ENCODE data around the gene CPAMD8. TPM values are rescaled to one million over a fixed set of nuclear protein-coding genes. Genes with fewer than 3 reads are reported as not detected.

The CPAMD8 gene
- total and polyA plus RNA-seq, 9 of the 15 experiments (the other 6 are each of a cell fraction or from before 2014, with no cell fraction given), result 0.20 to 2.1 (median 1.3) TPM

- TF ChIP-seq SIX5 (IDR thresholded peaks at IDR 0.05; ENCODE audit: borderline replicate concordance in 1 of 2, insufficient read depth in 1 of 2, low read depth in 1 of 2, low read length in 2 of 2), result no peak
- TF ChIP-seq KLF13 (tag; IDR thresholded peaks at IDR 0.05; ENCODE audit: borderline replicate concordance, low read depth), result no peak
- no peak for TF ChIP-seq WHSC1 (IDR thresholded peaks at IDR 0.05; ENCODE audit: low read length)
- TF ChIP-seq SMAD4 (CRISPR knock-in tag; conservative IDR thresholded peaks at IDR 0.05), result 0 out of 2 replicates have a peak, but pooled peaks have one; percentile 51
- TF ChIP-seq SOX6 (IDR thresholded peaks at IDR 0.05), result no peak
- TF ChIP-seq PBX2 (CRISPR knock-in tag; IDR thresholded peaks at IDR 0.05; ENCODE audit: low read depth), result no peak
- TF ChIP-seq PBX2 (tag; conservative IDR thresholded peaks at IDR 0.05; ENCODE audit: low read depth), result no peak
- TF ChIP-seq RAD51 (IDR thresholded peaks at IDR 0.05; ENCODE audit: borderline replicate concordance, low read depth), result no peak
- no peak for TF ChIP-seq RBBP5 (IDR thresholded peaks at IDR 0.05; ENCODE audit: borderline replicate concordance, insufficient read depth, low read length, poor library complexity, severe bottlenecking)
- TF ChIP-seq, protein P1, sequence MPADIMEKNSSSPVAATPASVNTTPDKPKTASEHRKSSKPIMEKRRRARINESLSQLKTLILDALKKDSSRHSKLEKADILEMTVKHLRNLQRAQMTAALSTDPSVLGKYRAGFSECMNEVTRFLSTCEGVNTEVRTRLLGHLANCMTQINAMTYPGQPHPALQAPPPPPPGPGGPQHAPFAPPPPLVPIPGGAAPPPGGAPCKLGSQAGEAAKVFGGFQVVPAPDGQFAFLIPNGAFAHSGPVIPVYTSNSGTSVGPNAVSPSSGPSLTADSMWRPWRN (IDR thresholded peaks at IDR 0.05; ENCODE audit: low read depth), result no peak
- TF ChIP-seq ZNF263 (CRISPR knock-in tag; IDR thresholded peaks at IDR 0.05; ENCODE audit: borderline replicate concordance), result no peak
- no peak for TF ChIP-seq E2F1 (CRISPR knock-in tag; IDR thresholded peaks at IDR 0.05)
- TF ChIP-seq ZNF507 (tag; conservative IDR thresholded peaks at IDR 0.05), result no peak
- TF ChIP-seq NBN (IDR thresholded peaks at IDR 0.05; ENCODE audit: low read depth), result no peak
- TF ChIP-seq, protein P2, sequence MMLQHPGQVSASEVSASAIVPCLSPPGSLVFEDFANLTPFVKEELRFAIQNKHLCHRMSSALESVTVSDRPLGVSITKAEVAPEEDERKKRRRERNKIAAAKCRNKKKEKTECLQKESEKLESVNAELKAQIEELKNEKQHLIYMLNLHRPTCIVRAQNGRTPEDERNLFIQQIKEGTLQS (IDR thresholded peaks at IDR 0.05), result peak; percentile 95
- TF ChIP-seq, protein P2 (CRISPR knock-in tag; conservative IDR thresholded peaks at IDR 0.05), result no peak
- no peak for TF ChIP-seq CBFB (CRISPR knock-in tag; IDR thresholded peaks at IDR 0.05)
- TF ChIP-seq NFE2 (IDR thresholded peaks at IDR 0.05; ENCODE audit: low read depth), result no peak
- TF ChIP-seq L3MBTL2 (IDR thresholded peaks at IDR 0.05), result no peak
- peak; percentile 65; the same call in 1 of the 2 replicates for TF ChIP-seq ATF7 (IDR thresholded peaks at IDR 0.05)
- no peak for TF ChIP-seq FOXA1 (IDR thresholded peaks at IDR 0.05; ENCODE audit: borderline replicate concordance)
- TF ChIP-seq ZNF224 (CRISPR knock-in tag; IDR thresholded peaks at IDR 0.05), result no peak
- no peak for TF ChIP-seq NCOA4 (IDR thresholded peaks at IDR 0.05; ENCODE audit: partially characterized antibody)
Observed at GRCh38 chr19:16886305-16886880, 140.2 kb downstream of the CPAMD8 start (continued).
